SK-N-MC (cell line): ENCODE data around the gene FUBP3.
"Not testable (repeated sequence)": the region's sequence is repeated elsewhere in the genome, so short reads cannot be mapped to it uniquely, and the experiment has no call there.

Experiments
- DNase-seq: peaks from one replicate; pipeline ENCODE4 v3.0.0-alpha.2; 2011; ENCODE audit warnings: low read depth, low spot score
- H3K27ac ChIP-seq: fragments of 200-600 bp; sonication (generic); 2 replicates; pipeline ENCODE4 v1.5.1; 2016; ENCODE audit warnings: mixed run types
- H3K36me3 ChIP-seq: fragments of 200-600 bp; sonication (generic); 2 replicates; pipeline ENCODE4 v1.6.1; 2017; ENCODE audit warnings: antibody characterized with exemption, low read length, mixed read lengths; ENCODE audit not compliant: insufficient read depth
- H3K4me3 ChIP-seq: fragments of 200-600 bp; sonication (generic); 2 replicates; pipeline ENCODE4 v1.5.1; 2016
- H3K9ac ChIP-seq: fragments of 200-600 bp; sonication (generic); 2 replicates; pipeline ENCODE4 v1.8.0; 2017; ENCODE audit warnings: mixed run types, mixed read lengths; ENCODE audit not compliant: insufficient read length
- H3K9me3 ChIP-seq: fragments of 200-600 bp; sonication (generic); 2 replicates; pipeline ENCODE4 v1.6.1; 2017; ENCODE audit warnings: low read depth, mild to moderate bottlenecking, antibody characterized with exemption, low read length, moderate library complexity, mixed read lengths
- EZH2 ChIP-seq: fragments of 200-600 bp; sonication (generic); IDR thresholded peaks from one replicate; pipeline ENCODE4 v1.6.1; 2017; ENCODE audit warnings: antibody characterized with exemption
- FOXP2 ChIP-seq: optimal IDR thresholded peaks from 2 replicates; pipeline ENCODE3; 2011; ENCODE audit warnings: mild to moderate bottlenecking, moderate library complexity; ENCODE audit not compliant: insufficient read depth; ENCODE audit errors: extremely low read length, control extremely low read depth
- POLR2AphosphoS5 ChIP-seq: IDR thresholded peaks from 2 replicates; pipeline ENCODE4 v1.6.1; 2012; ENCODE audit warnings: mild to moderate bottlenecking, low read depth, low read length, borderline replicate concordance

Gene FUBP3

DNA sequence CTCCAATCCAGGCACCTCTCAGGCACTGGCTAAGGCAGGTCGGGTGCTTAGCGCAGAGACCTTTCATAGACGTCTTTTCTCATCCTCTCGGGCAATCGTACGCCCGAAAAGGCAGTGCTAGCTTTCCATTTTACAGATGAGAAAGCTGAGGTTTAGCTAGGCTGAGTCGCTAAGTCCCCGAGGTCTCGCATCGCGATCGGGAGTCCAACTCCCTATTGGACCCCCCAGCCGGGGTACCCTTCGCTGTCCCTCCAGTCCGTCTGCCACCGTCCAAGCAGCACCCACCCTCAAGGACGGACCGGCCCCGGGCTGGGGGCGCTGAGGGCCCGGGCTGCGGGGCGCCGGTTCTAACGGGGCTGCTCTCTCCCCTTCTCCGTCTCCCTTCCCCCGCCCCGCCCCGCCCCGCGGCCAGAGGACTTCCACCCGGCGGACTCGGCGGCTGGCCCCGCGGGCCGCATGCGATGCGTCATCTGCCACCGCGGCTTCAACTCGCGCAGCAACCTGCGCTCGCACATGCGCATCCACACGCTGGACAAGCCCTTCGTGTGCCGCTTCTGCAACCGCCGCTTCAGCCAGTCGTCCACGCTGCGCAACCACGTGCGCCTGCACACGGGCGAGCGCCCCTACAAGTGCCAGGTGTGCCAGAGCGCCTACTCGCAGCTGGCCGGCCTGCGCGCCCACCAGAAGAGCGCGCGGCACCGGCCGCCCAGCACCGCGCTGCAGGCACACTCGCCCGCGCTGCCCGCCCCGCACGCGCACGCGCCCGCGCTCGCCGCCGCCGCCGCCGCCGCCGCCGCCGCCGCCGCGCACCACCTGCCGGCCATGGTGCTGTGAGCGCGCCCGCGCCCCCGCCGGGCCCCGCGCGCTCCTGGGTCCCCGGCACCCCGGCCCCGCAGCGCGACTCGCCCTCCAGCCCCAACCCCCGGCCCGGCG, 101.7 kb downstream of the FUBP3 start:
- Histone ChIP-seq H3K36me3 (no peaks in the 10 kb centered on the region), H3K9me3 (no peaks in the 10 kb centered on the region), H3K27ac (no peak overlapping the region), H3K4me3 (peak overlapping the region; percentile 83), H3K9ac (no peak overlapping the region)
- no peak for DNase-seq
- TF ChIP-seq FOXP2 (no peak), EZH2 (no peak), POLR2AphosphoS5 (no peak)

DNA sequence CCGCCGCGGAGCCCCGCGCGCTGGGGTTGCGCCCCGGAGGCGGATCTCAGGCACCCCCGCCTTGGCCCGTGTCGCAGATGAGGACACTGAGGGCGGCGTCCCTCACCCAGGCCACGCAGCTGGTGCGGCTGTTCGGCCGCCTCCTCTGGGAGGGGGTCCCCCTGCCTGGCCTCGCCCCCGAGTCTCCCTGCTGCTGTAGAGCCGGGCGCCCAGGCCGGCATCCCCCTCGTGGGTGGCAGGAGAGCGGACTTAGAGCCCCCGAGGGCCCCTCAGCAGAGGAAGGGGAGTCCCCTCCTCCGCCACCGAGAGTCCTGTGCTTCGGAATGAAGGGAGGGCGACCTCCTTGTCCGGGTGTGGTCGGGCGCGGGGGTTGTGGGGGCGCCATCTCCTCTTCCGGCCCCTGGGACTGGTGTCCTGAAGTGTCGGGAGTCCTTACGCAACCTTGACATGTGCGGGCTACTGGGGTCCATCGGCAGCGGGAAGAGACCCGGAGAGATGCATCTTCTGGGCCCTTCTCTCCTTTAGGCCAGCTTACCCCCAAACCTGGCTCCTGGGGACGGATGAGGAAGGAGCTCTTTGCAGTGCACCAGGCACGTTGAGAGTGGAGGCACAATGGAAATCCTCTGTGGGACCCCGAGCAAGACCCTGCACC, 102.5 kb downstream of the FUBP3 start:
- no peak overlapping the region for H3K9ac ChIP-seq
- H3K36me3 ChIP-seq: no peaks in the 10 kb centered on the region
- peak overlapping the region; percentile 83 for H3K4me3 ChIP-seq
- no peaks in the 10 kb centered on the region for H3K9me3 ChIP-seq
- DNase-seq: no peak
- TF ChIP-seq FOXP2 (no peak), EZH2 (no peak), POLR2AphosphoS5 (no peak)
- H3K27ac ChIP-seq: no peak overlapping the region

DNA sequence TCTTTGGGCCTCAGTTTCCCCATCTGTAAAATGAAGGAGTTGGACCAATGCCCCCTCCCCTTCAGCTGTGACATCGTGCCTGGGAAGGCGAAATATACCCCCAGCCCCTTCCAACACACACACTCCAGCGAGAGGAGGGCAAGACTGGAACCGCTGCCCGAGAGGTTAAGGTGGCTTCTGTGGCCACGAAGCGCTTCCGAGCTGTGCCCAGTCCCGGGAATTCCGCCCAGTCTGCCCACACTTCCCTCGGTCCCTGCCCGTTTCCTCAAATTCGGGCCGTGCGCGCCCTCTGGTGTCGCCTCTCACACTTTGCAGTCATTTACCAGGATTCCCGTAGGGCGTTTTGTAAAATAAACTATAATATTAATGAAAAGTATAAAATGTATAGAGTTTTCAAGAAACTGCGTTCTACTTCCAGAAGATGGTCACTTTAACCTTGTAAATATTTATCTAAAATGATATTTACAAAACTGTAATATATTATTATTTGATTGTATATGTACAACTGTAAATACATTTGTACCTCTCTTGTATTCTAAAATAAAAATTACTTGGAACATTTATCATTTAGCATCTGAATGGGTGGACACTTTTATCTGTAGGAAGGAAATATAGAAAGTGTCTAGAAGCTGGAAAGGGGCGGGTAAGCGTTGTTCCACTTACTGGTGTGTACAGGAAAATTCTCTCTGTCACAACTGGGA, 103.2 kb downstream of the FUBP3 start:
- DNase-seq: no peak
- H3K9ac ChIP-seq: no peak overlapping the region
- TF ChIP-seq FOXP2: no peak
- no peak for TF ChIP-seq POLR2AphosphoS5
- TF ChIP-seq EZH2: no peak
- H3K27ac ChIP-seq: no peak overlapping the region
- no peaks in the 10 kb centered on the region for H3K9me3 ChIP-seq
- H3K36me3 ChIP-seq: no peaks in the 10 kb centered on the region
- H3K4me3 ChIP-seq: peak overlapping the region; percentile 83

DNA sequence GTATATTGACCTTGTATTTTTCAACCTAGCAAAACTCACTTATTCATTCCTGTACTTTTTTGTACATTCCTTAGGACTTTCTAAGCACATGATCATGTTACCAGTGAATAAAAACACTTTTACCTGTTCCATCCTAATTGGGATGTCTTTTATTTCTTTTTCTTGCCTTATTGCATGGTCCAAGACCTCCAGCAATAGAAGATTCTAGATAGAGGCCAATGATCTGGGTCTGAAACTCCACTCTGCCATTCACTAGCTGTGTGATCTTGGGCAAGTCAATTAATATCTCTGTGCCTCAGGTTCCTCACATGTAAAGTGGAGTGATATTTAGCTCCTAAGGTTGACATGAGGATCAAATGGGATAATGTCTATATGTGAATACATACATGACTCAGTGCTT, 105.7 kb downstream of the FUBP3 start:
- DNase-seq: no peak
- no peak overlapping the region for H3K4me3 ChIP-seq
- no peaks in the 10 kb centered on the region for H3K9me3 ChIP-seq
- H3K36me3 ChIP-seq: no peaks in the 10 kb centered on the region
- H3K27ac ChIP-seq: no peak overlapping the region
- no peak overlapping the region for H3K9ac ChIP-seq
- TF ChIP-seq POLR2AphosphoS5 (no peak), FOXP2 (no peak), EZH2 (no peak)

DNA sequence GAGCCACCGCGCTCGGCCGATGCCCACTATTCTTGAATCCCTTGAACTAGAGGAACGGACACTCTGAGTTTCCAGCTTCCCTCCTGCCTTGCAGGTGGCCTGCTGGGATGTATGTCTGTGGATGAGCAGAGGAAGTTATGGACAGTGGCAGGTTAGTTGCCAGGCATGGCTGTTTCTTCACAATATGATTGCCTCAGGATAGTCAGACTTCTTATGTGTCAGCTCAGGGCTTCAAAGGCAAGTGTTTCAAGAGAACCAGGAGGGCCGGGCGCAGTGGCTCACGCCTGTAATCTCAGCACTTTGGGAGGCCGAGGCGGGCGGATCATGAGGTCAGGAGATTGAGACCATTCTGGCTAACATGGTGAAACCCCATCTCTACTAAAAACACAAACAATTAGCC, 106.6 kb downstream of the FUBP3 start:
- not testable (repeated sequence) for DNase-seq, H3K36me3 ChIP-seq, H3K27ac ChIP-seq, H3K9ac ChIP-seq, H3K4me3 ChIP-seq, H3K9me3 ChIP-seq

DNA sequence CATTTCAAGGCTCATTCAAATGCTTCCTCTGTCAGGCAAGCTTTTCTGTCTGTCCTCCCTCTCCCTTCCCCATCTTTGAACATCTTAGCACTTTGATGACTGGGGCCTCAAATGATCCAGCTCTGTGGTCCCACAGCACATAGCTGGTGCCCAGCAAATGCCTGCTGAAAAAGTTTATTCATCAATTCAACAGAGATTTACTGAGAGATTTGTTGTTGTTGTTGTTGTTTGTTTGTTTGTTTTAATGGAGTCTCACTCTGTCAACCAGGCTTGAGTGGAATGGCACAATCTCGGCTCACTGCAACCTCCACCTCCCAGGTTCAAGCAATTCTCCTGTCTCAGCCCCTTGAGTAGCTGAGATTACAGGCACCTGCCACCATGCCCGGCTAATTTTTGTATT, 108.2 kb downstream of the FUBP3 start:
- H3K4me3 ChIP-seq: no peak overlapping the region
- TF ChIP-seq EZH2 (no peak), FOXP2 (no peak), POLR2AphosphoS5 (no peak)
- H3K9me3 ChIP-seq: no peaks in the 10 kb centered on the region
- no peak for DNase-seq
- H3K9ac ChIP-seq: no peak overlapping the region
- H3K27ac ChIP-seq: no peak overlapping the region
- no peaks in the 10 kb centered on the region for H3K36me3 ChIP-seq
